Lung microvascular endothelial cell (primary cell): ENCODE data around the gene CFLAR. TPM values are rescaled to one million over a fixed set of nuclear protein-coding genes. Genes with fewer than 3 reads are reported as not detected.
"Not testable (repeated sequence)": the region's sequence is repeated elsewhere in the genome, so short reads cannot be mapped to it uniquely, and the experiment has no call there.

Experiments
- DNase-seq, 2 donors: peaks; one replicate each; pipeline versions ENCODE4 v3.0.0 to v3.0.0-alpha.2; 2010; ENCODE audit warnings: low read depth in 2 of 2
- total RNA-seq: library from RNA; depleted of rRNA; stranded (reverse); fragments of >200 nt; gene quantifications from 2 replicates; pipeline ENCODE4 v1.2.1, GENCODE V29; 2014

The CFLAR gene
- total RNA-seq, 1 donor from 2014 or later: 101 TPM

- peak in 1 of 2 donors; percentile 89 for DNase-seq
Measured at GRCh38 chr2:201149064-201149820, 33.3 kb downstream of the CFLAR start.

- DNase-seq: not testable (repeated sequence)
Measured at GRCh38 chr2:201149821-201150165, 33.8 kb downstream of the CFLAR start.

GRCh38 chr2:201150454-201151020, 34.6 kb downstream of the CFLAR start:
- no peak for DNase-seq

GRCh38 chr2:201151127-201151981, 35.4 kb downstream of the CFLAR start:
- DNase-seq: peak; percentile 76 to 89

GRCh38 chr2:201152517-201152916, 36.6 kb downstream of the CFLAR start:
- DNase-seq: no peak

DNA sequence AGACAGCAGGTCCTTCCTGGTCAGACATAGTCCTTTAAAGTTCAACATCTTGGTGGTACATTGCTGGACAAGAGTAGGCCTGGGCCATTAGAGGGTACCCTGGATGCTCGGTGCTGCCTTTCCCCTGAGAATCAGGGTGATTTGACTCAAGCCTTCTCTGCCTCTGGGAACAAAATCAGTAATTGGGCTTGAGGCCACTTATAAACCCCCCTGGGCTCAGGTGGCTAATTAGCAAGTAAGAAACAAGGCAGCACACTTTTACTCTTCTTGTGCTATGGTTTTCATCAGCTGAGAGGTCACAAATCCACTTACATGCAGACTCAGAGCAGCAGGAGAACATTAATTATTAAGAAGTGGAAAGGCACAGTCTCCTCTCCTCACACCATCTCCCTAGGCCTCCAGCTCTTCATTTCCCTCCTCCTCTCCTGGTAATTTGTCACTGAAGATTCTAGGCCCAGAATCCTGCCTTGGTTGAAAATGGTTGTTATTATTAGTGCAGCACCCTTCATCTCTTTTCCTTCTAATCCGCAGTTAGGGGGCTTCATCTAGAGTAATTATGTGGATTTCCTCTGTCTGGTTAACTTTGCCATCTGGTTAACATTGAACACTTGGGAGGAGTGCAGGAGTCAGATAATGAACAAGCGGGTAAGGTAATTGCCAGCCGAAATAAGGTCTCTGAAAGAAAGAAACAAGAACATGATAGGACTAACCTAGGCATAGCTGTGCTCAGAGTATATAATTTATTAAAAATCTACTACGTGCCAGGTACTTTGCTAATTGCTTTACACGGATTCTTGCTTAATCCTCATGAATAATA, 37.2 kb downstream of the CFLAR start:
- no peak for DNase-seq

DNA sequence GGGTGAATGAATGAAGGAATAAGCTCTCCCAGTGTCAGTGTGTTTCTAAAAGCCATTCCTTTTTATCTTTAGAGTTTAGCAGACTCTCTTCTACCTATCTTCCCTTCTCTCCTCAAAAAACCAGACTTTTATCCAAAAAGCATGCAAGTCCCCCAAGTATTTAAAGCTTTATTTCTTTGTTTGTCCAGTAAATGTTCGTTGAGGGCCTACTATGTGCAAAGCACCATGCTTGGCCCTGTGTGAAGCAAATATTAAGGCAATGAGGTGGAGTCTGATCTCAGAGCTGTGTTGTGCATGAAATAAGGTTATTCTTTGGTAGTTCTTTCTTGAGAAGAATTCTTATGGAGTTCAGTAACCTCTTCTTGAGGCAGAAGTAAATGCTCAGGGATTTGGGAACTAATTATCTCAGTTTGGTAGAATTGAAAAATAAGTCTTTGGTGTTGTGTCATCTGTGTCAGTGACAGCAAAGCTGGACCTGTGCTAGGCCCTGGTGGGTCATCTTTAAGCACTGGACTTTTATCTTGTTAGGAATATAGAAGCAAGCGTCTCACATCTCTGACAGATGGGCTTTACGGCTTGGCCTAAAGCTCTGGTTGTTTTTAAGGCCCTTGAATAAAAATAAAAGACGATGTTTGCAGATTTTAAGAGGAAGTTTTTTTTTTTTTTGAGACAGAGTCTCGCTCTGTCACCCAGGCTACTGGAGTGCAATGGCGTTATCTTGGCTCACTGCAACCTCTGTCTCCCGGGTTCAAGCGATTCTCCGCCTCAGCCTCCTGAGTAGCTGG, 38.8 kb downstream of the CFLAR start:
- DNase-seq: no peak

DNA sequence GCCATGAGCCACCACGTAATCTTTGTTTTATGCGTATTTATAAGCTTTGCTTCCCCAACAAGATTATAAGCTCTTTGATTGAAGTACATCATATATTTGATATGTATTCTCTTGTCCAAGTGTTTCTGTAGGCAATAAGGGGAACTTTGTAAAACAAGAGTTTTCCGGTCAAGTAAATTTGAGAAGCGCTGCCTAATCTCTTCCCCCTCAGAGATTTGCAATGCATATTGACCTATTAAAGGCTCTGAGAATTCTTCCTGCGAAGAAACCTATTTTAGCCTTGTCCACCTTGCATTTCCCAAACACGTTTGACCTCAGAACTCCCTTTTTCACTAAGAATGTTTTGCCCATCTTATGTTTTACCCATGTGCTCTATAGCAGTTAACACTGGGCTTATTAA, 40.1 kb downstream of the CFLAR start:
- DNase-seq: no peak

DNA sequence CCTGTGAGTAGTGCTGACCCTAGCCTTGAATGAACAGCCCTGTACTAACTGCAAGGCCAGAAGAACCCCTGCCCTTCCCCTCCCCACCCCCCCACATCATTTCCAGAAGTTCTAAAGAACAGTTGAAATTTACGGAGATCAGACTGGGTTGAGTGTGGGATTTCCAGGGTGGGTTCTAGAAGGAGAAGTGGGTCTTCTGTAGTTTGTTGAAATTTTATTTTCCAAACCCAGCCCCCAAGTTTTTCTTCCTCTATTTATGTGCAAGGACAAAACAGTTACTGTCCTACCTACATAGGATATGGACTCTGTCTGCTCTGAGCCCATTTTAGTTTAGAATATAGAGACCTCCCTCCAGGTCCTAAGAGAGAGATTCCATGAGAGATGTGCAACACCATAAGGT, 40.7 kb downstream of the CFLAR start:
- no peak for DNase-seq

DNA sequence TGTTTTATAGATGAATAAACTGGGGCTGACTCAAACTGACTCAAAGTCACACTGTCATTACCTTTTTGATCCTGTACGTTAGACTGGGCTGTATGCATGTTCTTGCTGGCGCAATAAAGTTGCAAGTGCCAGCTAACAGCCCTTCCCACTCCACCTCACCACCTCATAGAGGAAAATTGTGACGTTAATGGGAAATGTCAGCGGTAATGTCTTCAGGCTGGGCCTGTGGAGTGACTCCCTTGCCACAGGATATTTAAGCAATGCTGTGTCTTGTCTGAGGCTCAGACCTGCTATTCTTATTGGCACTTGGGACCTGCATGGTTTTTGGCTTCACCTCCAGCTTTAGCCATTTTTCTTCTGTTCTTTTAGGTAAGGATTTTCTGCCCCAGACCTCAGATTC, 41.7 kb downstream of the CFLAR start:
- DNase-seq: no peak

DNA sequence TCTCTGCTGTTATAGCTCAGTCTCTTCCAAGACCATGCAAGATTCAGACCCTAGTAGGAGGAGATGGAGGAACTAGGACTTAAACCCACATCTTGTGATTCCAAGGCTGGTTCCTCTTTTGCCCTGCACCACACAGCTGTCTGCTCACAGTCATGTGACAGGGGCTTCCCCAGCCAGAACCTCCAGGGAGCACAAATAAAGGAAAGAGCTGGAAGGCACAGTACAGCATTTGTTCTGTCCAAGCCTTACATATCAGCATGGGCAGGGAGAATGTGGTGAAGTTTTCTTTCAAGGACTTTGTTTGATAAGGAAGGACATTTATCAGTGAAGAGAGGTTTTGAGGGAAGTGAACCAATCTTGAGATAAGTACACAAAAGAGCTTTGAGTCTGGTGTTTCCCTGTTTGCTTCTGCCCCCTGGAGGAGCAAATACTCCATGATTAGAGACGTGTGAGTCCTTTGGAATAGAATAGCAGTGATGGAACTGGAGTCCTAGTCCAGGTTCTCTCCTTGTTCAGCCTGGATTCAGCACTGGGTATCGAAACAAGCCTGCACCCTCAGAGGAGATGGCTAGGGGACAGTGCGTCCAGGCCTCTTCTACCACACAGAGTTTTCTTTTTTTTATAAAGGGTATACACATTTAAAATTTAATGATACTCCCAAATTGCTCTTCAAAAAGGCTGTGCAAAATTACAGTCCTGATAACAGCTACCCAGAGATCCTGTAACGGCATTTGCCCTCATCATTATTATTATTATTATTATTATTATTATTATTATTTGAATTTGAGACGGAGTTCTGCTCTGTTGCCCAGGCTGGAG, 42.4 kb downstream of the CFLAR start:
- peak; percentile 81 to 83 for DNase-seq

DNA sequence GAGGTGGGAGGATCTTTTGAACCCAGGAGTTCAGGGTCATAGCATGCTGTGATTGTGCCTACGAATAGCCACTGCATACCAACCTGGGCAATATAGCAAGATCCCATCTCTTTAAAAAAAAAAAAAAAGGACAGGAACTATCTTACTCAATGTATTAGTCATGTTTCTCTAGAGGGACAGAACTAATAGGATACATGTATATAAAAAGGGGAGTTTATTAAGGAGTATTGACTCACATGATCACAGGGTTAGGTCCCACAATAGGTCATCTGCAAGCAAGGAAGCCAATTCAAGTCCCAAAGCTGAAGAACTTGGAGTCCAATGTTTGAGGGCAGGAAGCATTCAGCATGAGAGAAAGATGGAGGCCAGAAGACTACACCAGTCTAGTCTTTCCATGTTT, 48.2 kb downstream of the CFLAR start:
- no peak for DNase-seq

GRCh38 chr2:201167546-201167945, 51.6 kb downstream of the CFLAR start:
- DNase-seq: no peak

GRCh38 chr2:201168496-201168895, 52.5 kb downstream of the CFLAR start:
- not testable (repeated sequence) for DNase-seq

- peak; percentile 85 to 87 for DNase-seq
Measured at GRCh38 chr2:201171259-201171814, 55.4 kb downstream of the CFLAR start.

DNA sequence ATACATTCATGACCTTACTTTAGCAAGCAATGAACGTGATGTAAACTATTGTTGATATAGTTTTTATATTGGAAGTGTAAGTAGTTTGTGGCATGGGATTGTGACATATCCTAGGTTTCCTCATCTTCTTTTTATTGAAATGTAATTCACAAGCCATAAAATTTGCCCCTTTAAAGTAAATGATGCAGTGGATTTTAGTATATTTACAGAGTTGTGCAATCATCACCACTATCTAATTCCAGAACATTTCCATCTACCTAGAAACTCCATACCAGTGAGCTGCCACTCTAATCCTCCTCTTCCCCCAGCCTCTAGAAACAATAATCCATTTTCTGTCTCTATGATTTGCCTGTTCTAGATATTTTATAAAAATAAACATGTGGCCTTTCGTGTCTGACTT, 56.3 kb downstream of the CFLAR start:
- no peak for DNase-seq

GRCh38 chr2:201174687-201175086, 58.7 kb downstream of the CFLAR start:
- no peak for DNase-seq

DNA sequence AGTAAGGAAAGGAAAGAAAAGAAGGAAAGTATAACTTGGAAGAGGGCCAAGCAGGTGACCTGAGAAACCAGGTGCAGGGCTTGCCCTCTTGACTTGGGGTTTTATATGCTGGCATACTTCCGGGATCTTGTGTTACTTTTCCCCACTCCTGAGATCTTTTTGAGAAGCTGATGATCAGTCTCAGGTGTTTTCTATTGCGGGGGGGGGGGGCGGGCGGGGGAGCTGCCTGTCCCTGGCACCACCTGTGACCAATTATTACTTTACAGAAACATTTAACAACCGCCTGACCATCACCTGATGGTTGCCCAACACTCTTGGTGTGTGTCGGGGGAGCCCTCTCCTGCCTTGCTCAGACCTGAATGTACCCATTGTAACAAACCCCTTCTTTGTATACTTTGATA, 60.1 kb downstream of the CFLAR start:
- no peak for DNase-seq

DNA sequence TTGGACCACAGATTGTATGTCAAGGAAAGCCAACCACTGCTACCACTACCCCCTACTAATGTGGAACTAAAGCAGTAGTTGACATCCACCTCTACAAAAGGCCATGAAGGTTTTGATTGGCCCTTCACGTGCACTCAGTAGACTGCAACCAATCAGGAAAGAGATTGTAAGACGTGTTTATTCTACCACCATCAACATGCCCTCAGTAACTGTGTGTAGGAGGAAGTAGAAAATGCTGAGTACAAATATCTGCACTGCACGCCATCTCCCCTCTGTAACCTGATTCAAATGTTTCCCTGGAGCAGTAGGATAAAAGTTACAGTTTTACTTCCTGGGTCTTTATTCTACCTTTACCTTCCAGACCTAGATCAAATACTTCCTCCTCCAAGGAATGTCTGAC, 64.0 kb downstream of the CFLAR start:
- DNase-seq: peak in 1 of 2 donors; percentile 30
